GM18498 (cell line): ENCODE results near the gene SMYD3.
"Not testable (repeated sequence)": the region's sequence is repeated elsewhere in the genome, so short reads cannot be mapped to it uniquely, and the experiment has no call there.

Experiments used
- ATAC-seq: cut with Tn5 transposase; IDR thresholded peaks from one replicate; pipeline ENCODE4 v1.9.1; 2021; ENCODE audit warnings: mild to moderate bottlenecking, moderate library complexity; ENCODE audit not compliant: unreplicated experiment

SMYD3 gene

GRCh38 chr1:245714027-245714426 lies 793.1 kb downstream of the SMYD3 start:
- not testable (repeated sequence) for ATAC-seq

- ATAC-seq: no peak
Measured at GRCh38 chr1:245710961-245711903, 795.8 kb downstream of the SMYD3 start.

- no peak for ATAC-seq
Measured at GRCh38 chr1:245707941-245708340, 799.1 kb downstream of the SMYD3 start.

- no peak for ATAC-seq
Measured at GRCh38 chr1:245704765-245705164, 802.3 kb downstream of the SMYD3 start.

GRCh38 chr1:245704341-245704740 lies 802.7 kb downstream of the SMYD3 start:
- ATAC-seq: no peak

GRCh38 chr1:245702346-245702745 lies 804.7 kb downstream of the SMYD3 start:
- ATAC-seq: no peak

GRCh38 chr1:245701631-245702030 lies 805.4 kb downstream of the SMYD3 start:
- no peak for ATAC-seq

- ATAC-seq: no peak
Measured at GRCh38 chr1:245700631-245701030, 806.4 kb downstream of the SMYD3 start.
